CD4-positive, alpha-beta T cell treated with Interleukin-12 subunit alpha and Interleukin-12 subunit beta, for 1 hour (primary cell): ENCODE results near the gene DAP3.
A peak's percentile ranks its signal among the peaks of the same experiment; 100 is the strongest.
"Not testable (repeated sequence)": the region's sequence is repeated elsewhere in the genome, so short reads cannot be mapped to it uniquely, and the experiment has no call there.

Experiments used
- DNase-seq: peaks from one replicate; pipeline ENCODE4 v3.0.0-alpha.2; 2020

The DAP3 gene

DNA sequence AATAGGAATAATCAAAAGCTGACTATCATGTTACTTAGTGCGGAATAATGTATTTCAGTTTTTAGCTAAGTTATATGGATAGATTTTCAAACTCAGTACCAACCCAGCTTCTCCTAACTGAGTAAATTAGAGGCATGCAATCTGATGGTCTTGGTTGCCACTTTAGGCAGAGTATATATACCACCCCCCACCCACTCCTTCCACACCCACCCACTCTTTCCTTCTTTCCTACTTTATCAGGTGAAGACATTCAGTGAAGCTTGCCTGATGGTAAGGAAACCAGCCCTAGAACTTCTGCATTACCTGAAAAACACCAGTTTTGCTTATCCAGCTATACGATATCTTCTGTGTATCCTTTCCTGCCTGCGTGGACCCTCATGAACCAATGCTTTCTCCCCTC is 36.3 kb downstream of the DAP3 start:
- no peak for DNase-seq

DNA sequence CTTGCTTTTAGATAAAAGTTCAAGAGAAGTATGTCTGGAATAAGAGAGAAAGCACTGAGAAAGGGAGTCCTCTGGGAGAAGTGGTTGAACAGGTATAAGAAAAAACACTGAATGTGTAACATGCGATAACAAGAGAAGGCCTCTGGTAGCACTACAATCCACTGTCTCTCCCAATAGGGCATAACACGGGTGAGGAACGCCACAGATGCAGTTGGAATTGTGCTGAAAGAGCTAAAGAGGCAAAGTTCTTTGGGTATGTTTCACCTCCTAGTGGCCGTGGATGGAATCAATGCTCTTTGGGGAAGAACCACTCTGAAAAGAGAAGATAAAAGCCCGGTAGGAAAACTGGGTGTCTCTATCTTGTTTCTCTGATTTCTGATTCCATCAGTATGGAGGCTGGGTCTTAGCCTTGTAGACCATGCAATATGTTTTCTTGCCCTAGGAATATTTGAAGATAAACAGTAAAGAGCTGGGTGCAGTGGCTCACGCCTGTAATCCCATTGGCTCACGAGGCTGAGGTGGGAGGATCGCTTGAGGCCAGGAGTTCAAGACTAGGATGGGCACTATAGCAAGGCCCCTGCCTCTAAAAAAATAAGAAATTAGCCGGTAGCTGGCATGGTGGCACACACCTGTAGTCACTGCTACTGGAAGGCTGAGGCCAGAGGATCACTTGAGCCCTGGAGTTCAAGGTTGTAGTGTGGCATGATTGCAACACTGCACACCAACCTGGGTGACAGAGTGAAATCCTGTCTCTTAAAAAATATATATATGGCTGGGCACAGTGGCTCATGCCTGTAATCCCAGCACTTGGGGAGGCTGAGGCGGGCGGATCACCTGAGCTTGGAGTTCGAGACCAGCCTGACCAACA is 40.4 kb downstream of the DAP3 start:
- peak; percentile 48 for DNase-seq

DNA sequence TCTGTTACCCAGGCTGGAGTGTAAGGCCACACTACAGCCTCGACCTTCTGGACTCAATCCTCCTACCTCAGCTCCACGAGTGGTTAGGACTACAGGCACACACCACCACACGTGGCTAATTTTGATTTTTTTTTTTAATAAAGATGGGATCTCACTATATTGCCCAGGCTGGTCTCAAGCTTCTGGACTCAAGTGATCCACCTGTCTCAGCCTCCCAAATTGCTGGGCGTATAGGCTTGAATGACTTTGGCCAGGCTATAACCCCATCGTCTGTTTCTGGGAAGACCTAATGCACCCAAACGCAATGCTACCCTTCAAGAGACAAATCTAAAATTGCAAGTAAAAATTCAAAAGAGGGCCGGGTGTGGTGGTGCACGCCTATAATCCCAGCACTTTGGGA is 52.1 kb downstream of the DAP3 start:
- no peak for DNase-seq

DNA sequence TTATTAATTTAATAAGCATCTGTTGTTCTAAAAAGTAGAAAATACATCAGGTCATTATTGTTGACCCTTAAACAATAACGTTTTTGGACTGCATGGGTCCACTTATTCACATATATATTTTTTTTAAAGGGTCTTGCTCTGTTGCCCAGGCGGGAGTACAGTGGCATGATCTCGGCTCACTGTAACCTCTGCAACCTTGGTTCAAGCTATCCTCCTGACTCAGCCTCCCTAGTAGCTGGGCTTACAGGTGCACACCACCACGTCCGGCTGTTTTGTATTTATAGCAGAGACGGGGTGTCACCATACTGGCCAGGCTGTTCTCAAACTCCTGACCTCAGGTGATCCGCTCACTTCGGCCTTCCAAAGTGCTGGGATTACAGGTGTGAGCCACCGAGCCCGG is 53.0 kb downstream of the DAP3 start:
- DNase-seq, result no peak

DNA sequence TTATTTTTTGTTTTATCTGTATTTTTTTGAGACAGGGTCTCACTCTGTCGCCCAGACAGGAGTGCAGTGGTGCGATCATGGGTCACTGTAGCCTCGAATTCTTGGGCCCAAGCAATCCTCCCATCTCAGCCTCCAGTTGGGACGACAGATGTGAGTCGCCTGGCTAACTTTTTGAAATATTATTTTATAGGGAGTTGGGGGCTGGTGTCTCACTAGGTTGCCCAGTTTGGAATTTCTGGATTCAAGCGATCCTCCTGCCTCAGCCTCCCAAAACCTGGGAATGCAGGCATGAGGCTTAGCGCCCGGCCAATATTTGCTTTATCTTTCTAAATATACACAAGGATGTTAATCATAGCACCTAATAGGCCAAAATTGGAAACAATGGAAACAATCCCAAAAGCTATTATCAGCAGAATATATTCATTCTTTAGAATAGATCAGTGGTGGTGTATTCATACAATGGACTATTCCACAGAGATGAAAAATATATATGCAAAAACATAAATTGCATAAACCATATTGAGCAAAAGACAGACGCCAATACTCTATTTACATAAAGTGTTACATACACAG is 55.9 kb downstream of the DAP3 start:
- no peak for DNase-seq

DNA sequence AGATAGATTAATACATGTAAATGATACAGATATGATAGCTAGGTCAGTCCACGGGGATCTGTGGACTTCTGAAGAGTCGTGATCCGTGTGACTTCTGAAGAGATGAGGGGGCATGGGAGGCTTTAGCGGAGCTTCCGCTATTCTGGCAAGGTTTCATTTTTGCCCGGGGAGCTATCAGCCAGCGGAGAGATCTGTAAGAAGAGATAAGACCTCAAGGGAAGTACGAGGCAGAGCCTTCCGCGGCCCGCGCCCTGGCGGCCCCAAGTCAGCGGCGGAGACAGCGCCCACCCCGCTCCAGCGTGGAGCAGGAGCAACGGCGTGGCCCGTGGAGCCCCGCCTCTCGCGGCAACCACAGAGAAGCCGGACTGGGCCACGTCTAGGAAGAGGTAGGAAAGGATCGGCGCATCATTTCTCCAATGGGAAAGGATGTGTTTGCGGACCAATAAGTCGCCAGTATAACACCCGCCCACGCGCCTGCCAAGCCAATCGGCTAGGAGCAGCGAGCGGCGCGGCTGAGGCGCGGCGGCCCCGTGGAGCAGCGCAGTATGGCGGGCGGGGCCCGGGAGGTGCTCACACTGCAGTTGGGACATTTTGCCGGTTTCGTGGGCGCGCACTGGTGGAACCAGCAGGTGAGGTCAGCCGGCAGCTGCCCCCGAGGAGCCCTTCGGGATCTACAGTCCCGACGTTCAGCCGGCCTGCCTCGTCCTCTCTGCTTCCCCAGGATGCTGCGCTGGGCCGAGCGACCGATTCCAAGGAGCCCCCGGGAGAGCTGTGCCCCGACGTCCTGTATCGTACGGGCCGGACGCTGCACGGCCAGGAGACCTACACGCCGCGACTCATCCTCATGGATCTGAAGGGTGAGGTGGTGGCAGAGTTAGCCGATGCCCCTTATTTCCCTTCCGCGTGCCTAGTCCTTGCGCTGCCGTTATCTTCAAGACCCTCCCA is 56.7 kb downstream of the DAP3 start:
- DNase-seq, result peak; percentile 92

DNA sequence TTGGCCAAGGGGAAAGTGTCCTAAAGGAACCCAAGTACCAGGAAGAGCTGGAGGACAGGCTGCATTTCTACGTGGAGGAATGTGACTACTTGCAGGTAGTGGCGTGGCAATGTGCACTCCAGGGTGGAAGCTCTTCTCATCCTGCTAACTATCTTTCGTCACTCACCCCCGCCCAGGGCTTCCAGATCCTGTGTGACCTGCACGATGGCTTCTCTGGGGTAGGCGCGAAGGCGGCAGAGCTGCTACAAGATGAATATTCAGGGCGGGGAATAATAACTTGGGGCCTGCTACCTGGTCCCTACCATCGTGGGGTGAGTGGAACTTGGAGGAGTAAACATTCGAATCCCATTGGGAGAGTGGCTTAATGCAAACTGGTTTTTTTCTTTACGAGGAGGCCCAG is 58.7 kb downstream of the DAP3 start:
- not testable (repeated sequence) for DNase-seq

DNA sequence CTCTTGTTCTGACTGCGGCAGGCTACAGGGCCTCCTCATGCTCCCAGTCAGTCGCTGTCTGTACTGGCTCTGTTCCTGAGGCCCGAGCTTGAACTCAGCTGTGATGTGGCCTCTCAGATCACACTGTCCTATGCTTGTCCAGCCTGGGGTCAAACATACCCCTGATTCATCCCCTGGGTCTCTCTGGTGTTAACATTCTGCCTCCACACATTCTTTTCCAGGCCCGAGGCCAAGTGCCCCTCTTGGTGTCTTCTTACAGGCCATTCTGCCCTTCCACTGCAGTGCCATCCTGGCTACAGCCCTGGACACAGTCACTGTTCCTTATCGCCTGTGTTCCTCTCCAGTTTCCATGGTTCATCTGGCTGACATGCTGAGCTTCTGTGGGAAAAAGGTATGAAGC is 59.2 kb downstream of the DAP3 start:
- not testable (repeated sequence) for DNase-seq

DNA sequence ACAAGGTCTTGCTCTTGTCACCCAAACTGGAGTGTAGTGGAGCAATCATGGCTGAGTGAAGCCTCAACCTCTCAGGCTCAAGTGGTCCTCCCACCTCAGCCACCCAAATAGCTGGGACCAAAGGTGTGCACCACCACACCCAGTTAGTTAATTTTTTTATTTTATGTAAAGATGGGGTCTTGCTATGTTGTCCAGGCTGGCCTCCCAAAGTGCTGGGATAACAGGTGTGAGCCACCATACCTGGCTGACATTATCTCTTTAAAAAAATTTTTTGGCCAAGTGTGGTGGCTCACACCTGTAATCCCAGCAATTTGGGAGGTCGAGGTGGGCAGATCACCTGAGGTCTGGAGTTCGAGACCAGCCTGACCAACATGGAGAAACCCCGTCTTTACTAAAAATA is 70.1 kb downstream of the DAP3 start:
- DNase-seq, result not testable (repeated sequence)

DNA sequence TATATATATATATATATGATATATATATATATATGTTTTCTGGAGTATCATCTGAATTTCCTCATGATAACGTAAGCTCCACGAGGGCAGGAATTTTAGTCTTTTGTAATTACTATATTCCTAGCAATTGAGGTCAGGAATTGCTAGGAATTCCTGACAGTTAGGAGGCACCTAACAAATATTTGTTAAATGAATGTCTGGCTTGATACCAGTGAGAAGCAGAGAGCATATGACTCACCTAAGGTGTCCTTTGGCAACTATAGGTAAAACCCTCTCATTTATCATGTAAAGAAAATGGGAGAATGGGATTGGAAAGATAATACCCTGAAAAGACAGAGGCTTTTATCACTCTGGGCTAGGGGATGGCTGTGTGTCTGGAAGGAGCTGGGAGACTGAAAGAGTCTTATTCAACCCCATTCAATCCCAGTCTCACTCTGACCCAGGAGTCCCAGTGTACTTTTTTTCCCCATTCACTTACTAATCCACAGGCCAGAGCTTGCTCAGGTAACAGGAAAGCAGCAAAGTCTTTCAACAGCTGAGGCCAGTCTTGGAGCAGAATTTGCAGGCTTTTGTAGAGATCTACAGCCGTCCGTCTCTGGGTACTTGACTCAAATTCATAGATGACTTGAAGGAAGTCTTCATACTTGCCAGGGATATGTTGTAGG is 71.2 kb downstream of the DAP3 start:
- DNase-seq, result no peak

DNA sequence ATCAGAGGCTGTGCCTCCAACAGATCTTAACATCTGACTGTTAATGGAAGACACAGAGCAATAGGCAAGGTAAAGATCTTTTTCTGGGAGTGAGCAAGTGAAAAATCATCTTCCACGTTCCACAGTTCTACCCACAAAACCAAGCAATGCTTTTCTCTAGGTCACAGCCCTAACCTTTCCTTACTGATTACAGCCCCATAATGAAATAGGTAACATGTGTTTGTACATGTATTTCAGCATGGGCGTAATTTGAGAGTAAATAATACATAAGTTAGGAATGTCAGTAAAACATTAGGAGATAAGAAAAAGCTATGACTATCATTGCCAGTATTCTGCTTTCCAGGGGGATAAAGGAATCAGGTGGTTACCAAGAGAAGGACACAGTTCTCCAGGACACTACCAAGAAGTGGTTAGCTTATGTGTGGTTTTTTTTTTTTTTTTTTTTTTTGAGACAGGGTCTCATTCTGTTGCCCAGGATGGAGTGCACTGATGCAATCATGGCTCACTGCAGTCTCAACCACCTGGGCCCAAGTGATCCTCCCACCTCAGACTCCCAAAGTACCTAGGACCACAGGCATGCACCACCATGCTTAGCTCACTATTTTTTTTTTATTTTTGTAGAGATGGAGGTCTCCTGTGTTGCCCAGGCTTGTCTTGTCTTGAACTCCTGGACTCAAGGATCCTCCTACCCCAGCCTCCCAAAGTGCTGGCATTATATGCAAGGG is 72.0 kb downstream of the DAP3 start:
- no peak for DNase-seq

DNA sequence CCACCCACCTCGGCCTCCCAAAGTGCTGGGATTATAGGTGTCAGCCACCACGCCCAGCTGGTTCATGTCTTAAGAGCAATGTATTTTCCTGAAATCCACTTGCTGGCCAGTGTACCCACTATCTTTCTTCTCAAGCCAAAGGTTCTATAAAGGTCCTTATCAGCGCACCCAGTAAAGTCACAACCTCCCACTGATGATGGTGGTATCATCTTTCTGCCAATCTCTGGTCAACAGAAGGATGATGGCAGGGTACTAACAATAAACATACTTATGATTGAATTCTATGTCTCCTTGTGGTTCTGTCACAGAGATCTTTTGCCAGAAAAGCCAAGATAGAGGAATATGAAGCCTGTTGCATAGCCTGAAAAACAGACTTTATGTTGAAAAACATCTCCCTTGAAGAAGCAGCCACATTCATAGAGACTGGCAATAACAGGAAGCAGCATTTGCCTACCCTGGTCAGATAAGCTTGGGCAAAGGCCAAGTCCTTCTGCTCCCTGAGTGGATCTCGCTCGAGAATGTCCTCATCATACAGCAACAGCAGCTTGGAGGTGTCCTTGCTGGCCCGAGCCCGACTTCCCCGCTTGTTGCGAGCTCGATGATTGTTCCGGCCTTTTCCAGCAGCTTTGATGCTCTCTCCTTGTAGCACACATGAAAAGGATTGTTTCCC is 73.0 kb downstream of the DAP3 start:
- DNase-seq, result no peak

DNA sequence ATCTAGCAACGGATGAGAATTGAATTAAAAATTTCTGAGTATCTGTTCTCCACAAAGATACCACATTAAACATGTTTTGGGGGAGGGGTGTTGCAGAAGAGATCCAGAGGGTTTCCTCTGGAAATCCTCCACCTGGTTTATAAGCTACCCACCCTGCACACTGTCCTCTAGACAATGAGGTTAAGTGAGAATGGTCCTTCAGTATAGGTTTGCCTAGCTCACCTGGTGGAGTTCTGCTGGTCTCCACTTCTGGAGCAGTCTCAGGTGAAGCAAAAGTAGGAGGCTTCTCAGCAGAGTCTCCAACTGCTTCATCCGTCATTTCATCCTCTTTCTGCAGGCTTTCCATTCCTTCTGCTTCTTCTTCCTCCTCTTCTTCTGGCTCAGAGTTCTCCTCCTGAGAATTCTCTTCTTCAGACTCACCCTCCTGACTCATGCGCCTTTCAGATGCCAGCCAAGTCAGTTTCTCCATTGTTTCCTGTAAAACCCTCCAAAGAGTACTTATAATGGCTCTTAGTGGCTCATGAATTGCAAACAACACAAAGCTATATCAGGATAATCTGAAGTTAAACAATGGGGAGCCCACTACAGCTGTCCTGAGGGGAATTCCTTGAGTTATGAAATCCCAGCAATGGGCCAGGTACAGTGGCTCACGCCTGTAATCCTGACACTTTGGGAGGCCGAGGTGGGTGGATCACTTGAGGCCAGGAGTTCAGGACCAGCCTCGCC is 74.4 kb downstream of the DAP3 start:
- not testable (repeated sequence) for DNase-seq

DNA sequence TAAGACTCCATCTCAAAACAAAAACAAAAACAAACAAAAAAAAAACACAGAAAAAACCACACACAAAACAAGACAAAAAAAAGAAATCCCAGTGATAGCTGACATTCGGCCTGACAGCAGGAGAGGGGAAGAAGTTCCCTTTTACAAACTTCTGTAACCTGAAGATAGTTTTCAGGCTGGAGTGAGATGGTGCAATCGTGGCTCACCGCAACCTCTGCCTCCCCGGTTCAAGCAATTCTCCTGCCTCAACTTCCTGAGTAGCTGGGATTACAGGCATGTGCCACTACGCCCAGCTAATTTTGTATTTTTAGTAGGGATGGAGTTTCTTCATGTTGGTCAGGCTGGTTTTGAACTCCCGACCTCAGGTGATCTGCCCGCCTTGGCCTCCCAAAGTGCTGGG is 75.1 kb downstream of the DAP3 start:
- DNase-seq, result not testable (repeated sequence)

DNA sequence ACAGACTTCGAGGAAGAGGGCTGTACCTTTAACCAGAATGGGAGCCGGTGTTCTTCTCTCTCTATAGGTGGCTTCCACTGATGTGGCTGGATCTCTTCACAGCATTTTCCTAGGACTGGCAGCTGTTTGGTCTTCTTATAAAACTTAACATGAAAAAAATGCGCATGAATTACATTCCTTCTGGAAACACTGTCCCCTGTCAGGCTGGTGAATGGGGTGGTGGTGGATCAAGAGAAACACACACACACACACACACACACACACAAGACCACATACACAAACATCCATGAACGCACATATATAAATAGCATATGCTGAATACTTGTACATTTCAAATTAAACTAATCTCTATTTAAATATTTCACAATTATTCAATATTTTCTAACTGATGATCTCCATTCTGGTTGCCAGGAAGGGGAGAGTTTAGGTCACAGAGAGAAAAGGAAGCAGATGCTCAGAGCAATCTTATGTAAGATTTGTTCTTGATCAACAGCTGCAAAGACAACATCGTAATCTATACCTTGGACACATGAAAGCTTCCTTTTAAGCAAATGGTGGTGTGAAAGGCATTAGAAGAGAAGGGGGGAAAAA is 78.6 kb downstream of the DAP3 start:
- DNase-seq, result not testable (repeated sequence)

DNA sequence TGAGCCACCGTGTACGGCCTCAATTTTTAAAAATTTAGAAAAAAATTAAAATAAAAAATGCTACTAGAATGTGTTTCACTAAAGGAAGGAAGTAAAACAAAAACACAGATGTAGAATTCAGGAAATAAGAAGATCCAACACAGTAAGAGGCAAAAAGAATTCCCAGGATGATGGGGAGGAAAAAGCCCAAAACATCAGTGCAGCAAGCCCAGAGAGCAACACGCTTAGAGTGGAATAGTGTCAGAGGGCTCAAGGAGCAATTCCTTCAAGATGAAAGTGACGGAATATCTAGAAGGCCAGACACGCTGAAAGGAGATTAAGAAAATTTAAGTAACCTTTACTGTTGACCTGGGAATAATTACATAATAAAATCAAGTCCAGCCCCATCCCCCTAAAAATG is 80.4 kb downstream of the DAP3 start:
- DNase-seq, result no peak

DNA sequence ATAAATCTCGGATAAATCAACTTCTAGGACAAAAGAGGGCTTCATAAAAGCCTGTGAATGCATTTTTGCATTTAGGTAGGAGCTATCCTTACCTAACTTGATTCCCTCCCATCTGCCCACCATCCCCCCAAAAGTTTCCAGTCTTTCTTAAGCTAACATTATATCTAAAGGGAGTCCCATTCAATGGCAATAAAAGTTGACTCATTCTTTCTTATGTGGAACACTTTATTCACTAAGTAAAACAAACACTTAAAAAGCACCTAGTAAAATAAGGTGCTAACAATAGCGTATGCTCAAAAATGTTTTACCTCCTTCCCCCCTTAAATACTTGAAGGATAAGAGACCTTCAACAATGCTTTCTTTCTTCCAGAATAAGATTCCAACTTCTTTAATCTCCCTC is 84.3 kb downstream of the DAP3 start:
- no peak for DNase-seq

DNA sequence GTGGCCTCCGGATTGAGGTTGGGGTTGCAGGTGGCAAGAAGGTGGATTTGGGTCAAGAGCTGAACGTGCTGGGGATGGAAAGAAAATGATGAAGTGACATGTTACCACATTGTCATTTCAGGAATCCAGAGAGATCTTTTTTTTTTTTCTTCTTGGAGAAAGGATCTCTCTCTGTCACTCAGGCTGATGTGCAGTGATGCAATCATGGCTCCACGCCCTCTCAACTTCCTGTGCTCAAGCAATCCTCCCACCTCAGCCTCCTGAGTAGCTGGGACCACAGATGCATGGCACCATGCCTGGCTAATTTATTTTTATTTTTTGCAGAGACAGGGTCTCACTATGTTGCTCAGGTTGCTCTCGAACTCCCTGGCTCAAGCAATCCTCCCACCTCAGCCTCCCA is 87.5 kb downstream of the DAP3 start:
- no peak for DNase-seq

DNA sequence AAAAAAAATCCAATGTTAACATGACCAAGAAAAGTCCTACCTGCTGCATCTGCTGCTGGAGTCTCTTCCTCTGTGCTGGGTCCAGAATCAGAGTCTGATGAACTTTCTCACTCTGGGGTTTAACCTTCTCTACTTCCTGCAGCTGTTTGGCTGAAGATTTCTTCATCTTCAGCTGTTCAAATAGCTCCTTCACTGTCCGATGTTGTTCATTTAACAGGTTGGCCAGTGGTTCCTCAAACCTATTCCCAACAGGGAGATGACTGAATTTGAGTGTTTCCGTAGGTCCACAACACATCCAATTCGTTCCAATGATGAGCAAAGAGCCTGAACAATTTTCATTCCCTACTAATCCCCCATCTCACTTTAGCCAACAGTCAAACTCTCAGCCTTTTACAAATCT is 88.7 kb downstream of the DAP3 start:
- DNase-seq, result no peak
